Stomach (tissue), 9 donors: ENCODE data around the gene ARAP2. TPM values are rescaled to one million over a fixed set of nuclear protein-coding genes. Genes with fewer than 3 reads are reported as not detected.

Source experiments
- DNase-seq, 2 donors: peaks; one replicate each; pipeline versions ENCODE4 v3.0.0 to v3.0.0-alpha.2; 2013 to 2019
- H3K27ac ChIP-seq, 5 donors: fragments of 200-600 bp in 4 of 5; sonication (generic) in 4 of 5; one replicate each; pipeline ENCODE4 v1.5.1; 2013 to 2019; ENCODE audit warnings: mild to moderate bottlenecking in 1 of 5, moderate library complexity in 1 of 5
- H3K27me3 ChIP-seq, 3 donors: fragments of 200-600 bp; sonication (generic); one replicate each; pipeline ENCODE4 v1.5.1; 2017 to 2019; ENCODE audit warnings: mixed run types in 1 of 3
- H3K36me3 ChIP-seq, 4 donors: fragments of 200-600 bp; sonication (generic); 1 replicate in 3 of 4; 2 replicates in 1 of 4; pipeline ENCODE4 v1.5.1; 2016 to 2019
- H3K4me1 ChIP-seq, 4 donors: fragments of 200-600 bp; sonication (generic); one replicate each; pipeline ENCODE4 v1.5.1; 2016 to 2019
- H3K4me3 ChIP-seq, 4 donors: fragments of 200-600 bp; sonication (generic) in 3 of 4; one replicate each; pipeline ENCODE4 v1.5.1; 2016 to 2019; ENCODE audit warnings: mild to moderate bottlenecking in 1 of 4
- H3K9me3 ChIP-seq, 4 donors: fragments of 200-600 bp; sonication (generic); one replicate each; pipeline ENCODE4 v1.5.1; 2016 to 2019
- EP300 ChIP-seq: sonication (generic); formaldehyde crosslinking; IDR thresholded peaks from one replicate; pipeline ENCODE4 v1.6.1; 2017; ENCODE audit warnings: antibody characterized with exemption
- POLR2A ChIP-seq, 4 donors: fragments of 450-650 bp; IDR thresholded peaks; one replicate each; pipeline ENCODE4 v1.6.1; 2016; ENCODE audit warnings: antibody characterized with exemption in 4 of 4, control low read depth in 2 of 4, mild to moderate bottlenecking in 1 of 4, moderate library complexity in 1 of 4
- POLR2AphosphoS5 ChIP-seq, 3 donors: sonication (generic); formaldehyde crosslinking; IDR thresholded peaks; one replicate each; pipeline ENCODE4 v1.6.1; 2016; ENCODE audit warnings: antibody characterized with exemption in 3 of 3
- WGBS, 5 donors: extraction: QIAGEN DNeasy Blood & Tissue Kit in 3 of 5; methylation state at CpG; one replicate each; pipeline versions ENCODE4 v1.1.5 to v1.1.7; 2013 to 2018; 5-methylcytosine and 5-hydroxymethylcytosine counted together
- intact Hi-C: fragments of 100-400 bp; cut with DNase I; formaldehyde crosslinking; loops from one replicate; pipeline ENCODE4 v1.15.1; 2023; ENCODE audit warnings: low total_unique reads
- polyA plus RNA-seq, 3 donors: library from polyadenylated mRNA; stranded (reverse); fragments of 200-250 nt; gene quantifications; one replicate each; pipeline ENCODE4 v1.2.3, GENCODE V29; 2013
- total RNA-seq, 5 donors: library from RNA; depleted of rRNA; stranded (reverse); fragments of >200 nt; gene quantifications; one replicate each; pipeline versions ENCODE4 v1.1.0 to v1.2.3, GENCODE V29; 2014 to 2016
- TF ChIP-seq, protein P1 (sequence below), 7 experiments: fragments of 450-650 bp in 4 of 7; fragments of 200-600 bp in 3 of 7; sonication (generic) in 3 of 7; IDR thresholded peaks; one replicate each; pipeline ENCODE4 v1.5.1; 2016 to 2019; ENCODE audit warnings: antibody characterized with exemption in 7 of 7, control low read depth in 2 of 7, mild to moderate bottlenecking in 1 of 7
- donor health status: healthy with polysubstance abuse.
- donor health status: Bipolar disorder and iron deficiency.
- donor health status: healthy.

The ARAP2 gene
- total and polyA plus RNA-seq, 8 donors = 2.2 to 69.4 (median 19.1) TPM

DNA sequence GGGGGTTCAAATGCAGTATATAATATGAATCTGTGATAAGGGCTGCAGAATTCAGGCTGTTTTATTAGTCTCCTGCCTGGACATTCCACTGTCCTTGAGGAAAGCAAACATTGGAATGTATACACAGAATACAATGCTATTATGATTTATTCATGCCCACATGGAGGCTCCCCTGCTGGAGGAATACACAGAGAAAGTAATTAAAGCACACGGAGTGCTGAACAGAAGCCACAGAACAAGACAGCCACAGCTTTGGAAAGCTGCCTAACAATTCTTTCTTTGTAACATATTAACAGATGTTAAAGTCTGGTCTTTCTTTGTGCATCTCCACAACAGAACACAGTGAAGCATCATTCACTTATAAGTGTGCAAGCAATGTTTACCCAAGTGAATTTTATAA is 155.8 kb downstream of the ARAP2 start:
- no peaks in the 10 kb centered on the region for H3K9me3 ChIP-seq
- no peak for TF ChIP-seq POLR2AphosphoS5 (IDR thresholded peaks at IDR 0.05)
- no peak for TF ChIP-seq EP300
- TF ChIP-seq POLR2A (IDR thresholded peaks at IDR 0.05) = no peak
- TF ChIP-seq, protein P1, sequence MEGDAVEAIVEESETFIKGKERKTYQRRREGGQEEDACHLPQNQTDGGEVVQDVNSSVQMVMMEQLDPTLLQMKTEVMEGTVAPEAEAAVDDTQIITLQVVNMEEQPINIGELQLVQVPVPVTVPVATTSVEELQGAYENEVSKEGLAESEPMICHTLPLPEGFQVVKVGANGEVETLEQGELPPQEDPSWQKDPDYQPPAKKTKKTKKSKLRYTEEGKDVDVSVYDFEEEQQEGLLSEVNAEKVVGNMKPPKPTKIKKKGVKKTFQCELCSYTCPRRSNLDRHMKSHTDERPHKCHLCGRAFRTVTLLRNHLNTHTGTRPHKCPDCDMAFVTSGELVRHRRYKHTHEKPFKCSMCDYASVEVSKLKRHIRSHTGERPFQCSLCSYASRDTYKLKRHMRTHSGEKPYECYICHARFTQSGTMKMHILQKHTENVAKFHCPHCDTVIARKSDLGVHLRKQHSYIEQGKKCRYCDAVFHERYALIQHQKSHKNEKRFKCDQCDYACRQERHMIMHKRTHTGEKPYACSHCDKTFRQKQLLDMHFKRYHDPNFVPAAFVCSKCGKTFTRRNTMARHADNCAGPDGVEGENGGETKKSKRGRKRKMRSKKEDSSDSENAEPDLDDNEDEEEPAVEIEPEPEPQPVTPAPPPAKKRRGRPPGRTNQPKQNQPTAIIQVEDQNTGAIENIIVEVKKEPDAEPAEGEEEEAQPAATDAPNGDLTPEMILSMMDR (IDR thresholded peaks at IDR 0.05) = no peak
- H3K4me1 ChIP-seq = no peaks in the 10 kb centered on the region
- no peaks in the 10 kb centered on the region for H3K27me3 ChIP-seq
- intact Hi-C loops = no loop called here
- H3K27ac ChIP-seq = no peak overlapping the region
- 13 to 36% (median 22%) methylated on average over 1 of the region's 1 CpG for WGBS, 5 donors
- no peak overlapping the region for H3K4me3 ChIP-seq
- H3K36me3 ChIP-seq = peaks cover 0 to 26% (median 10%) of the 10 kb centered on the region in 4 donors
- DNase-seq = peak in 1 of 2 donors; percentile 9

DNA sequence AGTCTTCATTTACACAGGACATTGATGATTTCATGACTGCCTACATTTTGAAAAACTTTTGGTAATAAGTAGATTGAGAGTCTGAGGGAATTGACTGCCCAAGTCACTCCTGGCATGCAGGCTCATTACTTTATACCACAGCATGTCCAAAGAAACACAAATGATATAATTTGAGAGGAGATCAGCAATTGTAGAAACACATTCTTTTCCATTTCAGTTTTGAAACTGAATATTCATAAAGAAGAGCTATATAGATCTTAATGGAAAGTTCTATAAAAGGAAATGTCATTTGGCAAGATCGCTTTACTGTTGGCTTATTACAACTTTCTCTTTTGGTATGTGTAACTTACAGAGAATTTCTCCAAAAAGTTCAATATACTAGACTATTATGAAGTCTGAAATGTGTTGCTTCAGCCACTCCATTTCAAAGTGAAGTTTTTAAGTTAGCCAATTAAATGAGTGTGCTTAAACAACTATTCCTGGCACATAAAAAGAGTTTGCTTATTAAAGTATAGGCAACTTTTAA is 158.0 kb downstream of the ARAP2 start:
- TF ChIP-seq POLR2AphosphoS5 (IDR thresholded peaks at IDR 0.05) (no peak), EP300 (no peak), POLR2A (IDR thresholded peaks at IDR 0.05) (no peak)
- TF ChIP-seq, protein P1 (IDR thresholded peaks at IDR 0.05) = no peak
- Histone ChIP-seq H3K9me3 (no peaks in the 10 kb centered on the region), H3K27ac (no peak overlapping the region), H3K36me3 (peaks cover 0 to 28% (median 22%) of the 10 kb centered on the region in 4 donors), H3K4me3 (no peak overlapping the region), H3K4me1 (no peaks in the 10 kb centered on the region), H3K27me3 (no peaks in the 10 kb centered on the region)
- intact Hi-C loops = no loop called here
- 77 to 93% (median 88%) methylated on average over 1 of the region's 1 CpG for WGBS, 5 donors
- no peak for DNase-seq

DNA sequence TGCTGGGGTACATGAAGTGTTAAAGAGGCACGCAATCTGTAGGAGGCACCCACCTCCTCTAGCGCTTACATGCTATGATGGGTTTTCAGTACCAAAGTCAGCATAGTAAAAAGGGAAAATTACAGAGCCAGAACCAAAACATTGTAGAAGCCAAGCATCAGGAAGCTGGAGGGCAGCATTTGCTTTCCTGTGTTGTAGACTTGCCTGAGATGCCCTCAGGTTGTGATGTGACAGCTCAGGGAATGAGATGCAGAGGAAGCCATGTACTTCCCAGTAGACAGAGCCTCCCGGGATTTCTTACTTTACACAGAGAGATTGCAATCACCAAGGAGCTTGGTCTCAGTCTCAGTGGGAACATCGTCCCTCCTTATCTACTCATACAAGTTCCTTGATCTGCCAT is 161.5 kb downstream of the ARAP2 start:
- no peak for DNase-seq
- Histone ChIP-seq H3K36me3 (peaks cover 0 to 36% (median 26%) of the 10 kb centered on the region in 4 donors), H3K9me3 (no peaks in the 10 kb centered on the region), H3K27ac (no peak overlapping the region), H3K4me1 (no peaks in the 10 kb centered on the region), H3K4me3 (no peak overlapping the region), H3K27me3 (no peaks in the 10 kb centered on the region)
- intact Hi-C loops = no loop called here
- WGBS, 5 donors = 84 to 90% (median 89%) methylated on average over 4 of the region's 4 CpGs
- no peak for TF ChIP-seq POLR2AphosphoS5 (IDR thresholded peaks at IDR 0.05)
- no peak for TF ChIP-seq POLR2A (IDR thresholded peaks at IDR 0.05)
- no peak for TF ChIP-seq EP300
- TF ChIP-seq, protein P1 (IDR thresholded peaks at IDR 0.05) = no peak

DNA sequence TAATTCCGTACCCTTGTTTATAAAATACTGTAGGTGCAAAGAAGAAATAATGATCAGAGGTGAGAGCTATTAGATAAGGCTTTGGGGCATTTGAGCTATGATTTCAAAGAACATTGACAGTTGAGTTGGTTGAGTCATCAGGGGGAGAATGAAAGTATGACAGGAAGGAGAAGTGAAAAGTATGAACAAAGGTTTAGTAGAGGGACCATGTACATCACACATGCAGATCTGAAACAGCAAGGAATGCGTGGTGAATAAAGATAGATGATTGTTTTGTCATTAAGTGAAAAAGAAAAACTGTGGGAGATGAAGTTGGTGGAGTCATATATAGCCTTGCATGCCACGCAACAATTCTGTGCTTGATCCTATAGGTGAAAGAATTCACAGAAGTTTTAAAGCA is 163.1 kb downstream of the ARAP2 start:
- no peak for TF ChIP-seq EP300
- Histone ChIP-seq H3K27me3 (no peaks in the 10 kb centered on the region), H3K4me1 (no peaks in the 10 kb centered on the region), H3K36me3 (peaks cover 0 to 41% (median 27%) of the 10 kb centered on the region in 4 donors), H3K27ac (no peak overlapping the region), H3K4me3 (no peak overlapping the region), H3K9me3 (no peaks in the 10 kb centered on the region)
- WGBS, 5 donors = 83 to 89% (median 87%) methylated on average over 3 of the region's 3 CpGs
- intact Hi-C loops = no loop called here
- DNase-seq = no peak

DNA sequence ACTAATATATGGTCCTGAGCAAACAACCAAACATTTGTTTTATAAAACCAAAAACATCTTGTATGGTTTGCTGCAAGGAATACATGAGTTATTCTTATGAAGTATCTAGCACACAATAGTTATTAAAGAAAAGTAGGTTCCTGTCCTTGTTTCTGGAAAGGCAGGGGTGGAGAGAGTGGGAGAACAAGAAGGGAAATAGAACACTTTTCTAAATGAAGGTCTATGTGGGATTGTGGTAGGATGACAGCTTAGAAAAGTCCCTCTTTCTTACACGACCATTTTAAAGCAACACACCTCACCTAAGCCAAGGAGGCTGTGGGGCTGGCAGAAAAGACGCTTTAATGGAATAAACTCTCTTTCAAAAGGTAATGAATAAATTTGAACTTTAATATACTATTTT is 164.6 kb downstream of the ARAP2 start:
- no peak overlapping the region for H3K27ac ChIP-seq
- H3K4me1 ChIP-seq = no peaks in the 10 kb centered on the region
- H3K4me3 ChIP-seq = no peak overlapping the region
- WGBS, 5 donors = 72 to 91% (median 88%) methylated on average over 2 of the region's 2 CpGs
- peaks cover 0 to 41% (median 27%) of the 10 kb centered on the region in 4 donors for H3K36me3 ChIP-seq
- intact Hi-C loops = no loop called here
- DNase-seq = no peak
- no peaks in the 10 kb centered on the region for H3K27me3 ChIP-seq
- no peaks in the 10 kb centered on the region for H3K9me3 ChIP-seq
- TF ChIP-seq, protein P1 (IDR thresholded peaks at IDR 0.05) = no peak
- TF ChIP-seq EP300 (no peak), POLR2AphosphoS5 (IDR thresholded peaks at IDR 0.05) (no peak)
